GM12878 (cell line): ENCODE results near the gene VWA8. TPM values are rescaled to one million over a fixed set of nuclear protein-coding genes. Genes with fewer than 3 reads are reported as not detected.

Source experiments
- ATAC-seq: fragments of 200-7000 bp; cut with Tn5 transposase; 3 replicates; pipeline ENCODE4 v1.9.1; 2020; ENCODE audit warnings: mild to moderate bottlenecking, moderate library complexity
- BruUV-seq: library from RNA; stranded (reverse); fragments of 400-500 nt; replicated peaks from 2 replicates; lab custom pipeline; 2021; lab: Mats Ljungman, UMichigan
- CTCF ChIA-PET: fragments of 300-600 bp; sonication (Branson Sonifier 250); formaldehyde crosslinking; extraction: SDS; loops from one replicate; lab custom pipeline; 2021; ENCODE audit warnings: inconsistent platforms; lab: Yijun Ruan, JAX
- POLR2A ChIA-PET: fragments of 350-600 bp; formaldehyde crosslinking; extraction: SDS; loops from one replicate; lab custom pipeline; 2021; ENCODE audit warnings: inconsistent platforms; lab: Charles Lee
- RAD21 ChIA-PET: fragments of 300-600 bp; sonication (Branson Sonifier 250); formaldehyde crosslinking; loops from one replicate; lab custom pipeline; 2023; ENCODE audit warnings: antibody characterized with exemption; ENCODE audit not compliant: unreplicated experiment; lab: Charles Lee
- SMC1A ChIA-PET: fragments of 300-600 bp; sonication (Branson Sonifier 250); formaldehyde crosslinking; loops from one replicate; lab custom pipeline; 2023; ENCODE audit not compliant: unreplicated experiment, uncharacterized antibody; lab: Charles Lee
- DNase-seq: peaks from one replicate; pipeline ENCODE4 v3.0.0-alpha.2; 2011; ENCODE audit warnings: low read depth, low spot score
- FAIRE-seq: peaks from 3 replicates; lab custom pipeline; 2011; peaks lifted over from hg19 to GRCh38; lab: Jason Lieb, UNC
- H2AFZ ChIP-seq: 2 replicates; pipeline ENCODE4 v1.6.0; 2011; ENCODE audit warnings: low read depth, low read length, control low read depth; ENCODE audit not compliant: control insufficient read depth
- H3K27ac ChIP-seq: 2 replicates; pipeline ENCODE4 v1.5.1; 2011; ENCODE audit warnings: control low read depth; ENCODE audit not compliant: control insufficient read depth, insufficient read depth
- H3K27me3 ChIP-seq, 2 experiments: replicated peaks in 1 of 2; 2 replicates each; pipeline versions ENCODE4 v1.6.0 to v1.6.1; 2011; ENCODE audit warnings: low read length in 1 of 2; ENCODE audit not compliant: control insufficient read depth in 2 of 2, insufficient read depth in 2 of 2
- H3K36me3 ChIP-seq, 2 experiments: 2 replicates each; pipeline ENCODE4 v1.5.1; 2011; ENCODE audit warnings: low read length in 1 of 2; ENCODE audit not compliant: control insufficient read depth in 2 of 2, insufficient read depth in 2 of 2
- H3K4me1 ChIP-seq: 2 replicates; pipeline ENCODE4 v1.6.1; 2011; ENCODE audit warnings: mild to moderate bottlenecking, low read length, moderate library complexity, mixed read lengths; ENCODE audit not compliant: control insufficient read depth, insufficient read depth
- H3K4me2 ChIP-seq: 2 replicates; pipeline ENCODE4 v1.6.0; 2011; ENCODE audit warnings: control low read depth; ENCODE audit not compliant: control insufficient read depth, insufficient read depth
- H3K4me3 ChIP-seq: fragments of 200-600 bp; sonication (generic); 2 replicates; pipeline ENCODE4 v1.5.1; 2016
- H3K79me2 ChIP-seq: 2 replicates; pipeline ENCODE4 v1.6.0; 2011; ENCODE audit warnings: low read length; ENCODE audit not compliant: control insufficient read depth, insufficient read depth
- H3K9ac ChIP-seq: 2 replicates; pipeline ENCODE4 v1.8.0; 2011; ENCODE audit warnings: low read length, control low read depth, mixed read lengths; ENCODE audit not compliant: control insufficient read depth, insufficient read depth
- H3K9me3 ChIP-seq: replicated peaks from 3 replicates; pipeline ENCODE4 v1.5.1; 2011; ENCODE audit warnings: mild to moderate bottlenecking, low read length; ENCODE audit not compliant: control insufficient read depth, insufficient read depth
- H4K20me1 ChIP-seq: 2 replicates; pipeline ENCODE4 v1.6.0; 2011; ENCODE audit not compliant: control insufficient read depth, insufficient read depth
- BACH1 ChIP-seq: fragments of 450-650 bp; IDR thresholded peaks from 2 replicates; pipeline ENCODE4 v1.6.1; 2017; ENCODE audit warnings: mild to moderate bottlenecking, borderline replicate concordance
- CBX5 ChIP-seq: sonication (generic); IDR thresholded peaks from 2 replicates; pipeline ENCODE4 v1.6.1; 2016; ENCODE audit warnings: low read depth, moderate library complexity, mild to moderate bottlenecking, inconsistent platforms
- CHD2 ChIP-seq: IDR thresholded peaks from 2 replicates; pipeline ENCODE4 v1.6.1; 2011; ENCODE audit warnings: low read depth, low read length, improper control_type of control experiment, borderline replicate concordance
- CTCF ChIP-seq, 3 experiments: IDR thresholded peaks in 2 of 3; conservative IDR thresholded peaks in 1 of 3; 2 replicates each; pipeline ENCODE4 v1.5.1; 2011; ENCODE audit warnings: low read depth in 3 of 3, low read length in 3 of 3, mild to moderate bottlenecking in 3 of 3, control low read depth in 2 of 3, moderate library complexity in 2 of 3, inconsistent platforms in 1 of 3, mixed read lengths in 1 of 3; ENCODE audit not compliant: control insufficient read depth in 2 of 3, insufficient read depth in 1 of 3; ENCODE audit errors: extremely low read depth in 1 of 3
- EZH2 ChIP-seq: IDR thresholded peaks from 2 replicates; pipeline ENCODE4 v1.6.1; 2012; ENCODE audit warnings: low read depth, mild to moderate bottlenecking, control low read depth, inconsistent platforms, low read length, borderline replicate concordance; ENCODE audit not compliant: control insufficient read depth
- GATAD2B ChIP-seq: fragments of 450-650 bp; conservative IDR thresholded peaks from 2 replicates; pipeline ENCODE4 v1.6.1; 2017; ENCODE audit warnings: low read depth, mild to moderate bottlenecking, moderate library complexity
- HCFC1 ChIP-seq: fragments of 150-350 bp; IDR thresholded peaks from 2 replicates; pipeline ENCODE4 v1.6.1; 2014; ENCODE audit warnings: low read length
- JUNB ChIP-seq: IDR thresholded peaks from 2 replicates; pipeline ENCODE4 v1.6.1; 2016; ENCODE audit warnings: antibody characterized with exemption, mild to moderate bottlenecking
- LARP7 ChIP-seq: fragments of 450-650 bp; IDR thresholded peaks from 2 replicates; pipeline ENCODE4 v1.6.1; 2017; ENCODE audit warnings: mild to moderate bottlenecking
- MEF2A ChIP-seq: IDR thresholded peaks from 2 replicates; pipeline ENCODE4 v1.6.1; 2011; ENCODE audit warnings: low read depth, mild to moderate bottlenecking, low read length, moderate library complexity; ENCODE audit not compliant: insufficient read depth
- MTA2 ChIP-seq: fragments of 450-650 bp; IDR thresholded peaks from 2 replicates; pipeline ENCODE4 v1.6.1; 2016; ENCODE audit warnings: low read depth, mild to moderate bottlenecking, moderate library complexity
- NBN ChIP-seq: fragments of 450-650 bp; IDR thresholded peaks from 2 replicates; pipeline ENCODE4 v1.6.1; 2016
- NKRF ChIP-seq: fragments of 450-650 bp; conservative IDR thresholded peaks from 2 replicates; pipeline ENCODE4 v1.6.1; 2017; ENCODE audit warnings: mild to moderate bottlenecking, moderate library complexity
- NR2F1 ChIP-seq: fragments of 450-650 bp; conservative IDR thresholded peaks from 2 replicates; pipeline ENCODE4 v1.6.1; 2017; ENCODE audit warnings: mild to moderate bottlenecking
- POLR2AphosphoS5 ChIP-seq: IDR thresholded peaks from 2 replicates; pipeline ENCODE4 v1.6.1; 2011; ENCODE audit warnings: mild to moderate bottlenecking, low read length, inconsistent platforms
- RBBP5 ChIP-seq: fragments of 200-600 bp; sonication (generic); conservative IDR thresholded peaks from 2 replicates; pipeline ENCODE4 v1.6.1; 2016
- STAT3 ChIP-seq: IDR thresholded peaks from 2 replicates; pipeline ENCODE4 v1.6.1; 2011; ENCODE audit warnings: low read depth, low read length, improper control_type of control experiment
- ZNF207 ChIP-seq: fragments of 450-650 bp; IDR thresholded peaks from 2 replicates; pipeline ENCODE4 v1.6.1; 2014; ENCODE audit warnings: antibody characterized with exemption, mild to moderate bottlenecking, borderline replicate concordance
- ZNF384 ChIP-seq: IDR thresholded peaks from 2 replicates; pipeline ENCODE4 v1.6.1; 2012; ENCODE audit warnings: low read depth, mild to moderate bottlenecking, low read length, improper control_type of control experiment, borderline replicate concordance
- WGBS: methylation state at CpG from one replicate; pipeline ENCODE4 v1.1.6; 2016; ENCODE audit warnings: low lambda C conversion rate; ENCODE audit not compliant: insufficient replicate concordance, insufficient coverage; ENCODE audit errors: missing lambda C conversion rate; 5-methylcytosine and 5-hydroxymethylcytosine counted together
- in situ Hi-C: fragments of 300-500 bp; cut with MboI; formaldehyde crosslinking; loops from 9 replicates; pipeline ENCODE4 v1.14.3; 2018; ENCODE audit warnings: mixed read lengths
- intact Hi-C: fragments of 100-400 bp; cut with micrococcal nuclease; formaldehyde crosslinking; loops from one replicate; pipeline ENCODE4 v1.14.2; 2022; ENCODE audit not compliant: unreplicated experiment
- polyA plus RNA-seq, 11 experiments: library from polyadenylated mRNA; depleted of rRNA in 4 of 11; unstranded in 6 of 11; stranded (reverse) in 5 of 11; fragments of >200 nt; fragmentation: Nextera tagmentation in 4 of 11; fragmentation: Illumina TruSeq in 1 of 11; extraction: Ambion mirVana in 4 of 11; extraction: Trizol in 1 of 11; gene quantifications; 1 replicate in 1 of 11; 2 replicates in 10 of 11; pipeline versions ENCODE4 v1.2.1 to v1.2.3, GENCODE V29; 2011 to 2016; ENCODE audit warnings: inconsistent platforms in 2 of 11, missing spikeins in 2 of 11, low read depth in 1 of 11
- total RNA-seq, 4 experiments: library from RNA; depleted of rRNA in 3 of 4; stranded (reverse); fragments of >200 nt in 3 of 4; fragmentation: Illumina TruSeq in 1 of 4; extraction: Trizol in 1 of 4; gene quantifications; 2 replicates each; pipeline versions ENCODE4 v1.2.1 to v1.2.3, GENCODE V29; 2013 to 2021

Gene VWA8
- total and polyA plus RNA-seq, 10 of the 15 experiments (the other 5 are each of a cell fraction or from before 2014, with no cell fraction given): 3.0 to 21.8 (median 13.5) TPM

GRCh38 chr13:41985788-41986508, 25.0 kb upstream of the VWA8 start:
- Histone ChIP-seq H2AFZ (no peak overlapping the region), H3K79me2 (no peaks in the 10 kb centered on the region), H3K27ac (no peak overlapping the region), H4K20me1 (no peaks in the 10 kb centered on the region), H3K9me3 (no peaks in the 10 kb centered on the region), H3K4me3 (no peak overlapping the region), H3K36me3 (no peaks in the 10 kb centered on the region), H3K9ac (no peak overlapping the region), H3K4me2 (no peak overlapping the region), H3K27me3 (no peaks in the 10 kb centered on the region; a peak in 1 of 4 replicates), H3K4me1 (no peaks in the 10 kb centered on the region)
- FAIRE-seq: no peak
- intact Hi-C loops (no loop called here), in situ Hi-C loops (no loop called here)
- ChIA-PET SMC1A (no interaction called here), CTCF (interaction anchor here (1.2 kb wide), 1 partner anchor 8 kb away, joined by 3 read pairs; no protein-coding TSS in a partner anchor), RAD21 (no interaction called here), POLR2A (interaction anchor here (0.6 kb wide), 1 partner anchor 41 kb away, joined by 3 read pairs; no protein-coding TSS in a partner anchor)
- no TSS peak for BruUV-seq
- 29% methylated on average over 2 of the region's 2 CpGs for whole genome bisulfite sequencing
- no peak for ATAC-seq
- TF ChIP-seq HCFC1: no peak
- no peak for TF ChIP-seq LARP7
- no peak for TF ChIP-seq NKRF
- no peak for TF ChIP-seq CHD2
- no peak for TF ChIP-seq NR2F1
- no peak for TF ChIP-seq MEF2A
- no peak for TF ChIP-seq STAT3
- no peak for TF ChIP-seq MTA2
- TF ChIP-seq JUNB: no peak
- TF ChIP-seq NBN: no peak
- TF ChIP-seq RBBP5: no peak
- TF ChIP-seq GATAD2B: no peak
- TF ChIP-seq POLR2AphosphoS5: no peak
- no peak for TF ChIP-seq CBX5
- TF ChIP-seq ZNF207: no peak
- TF ChIP-seq EZH2: no peak
- TF ChIP-seq CTCF (IDR thresholded peaks at IDR 0.05 in 2 of 3, conservative IDR thresholded peaks at IDR 0.05 in 1 of 3; ENCODE audit: control insufficient read depth in 2 of 3, extremely low read depth in 1 of 3, insufficient read depth in 1 of 3, low read depth in 3 of 3, low read length in 3 of 3): no peak
- no peak for TF ChIP-seq BACH1
- TF ChIP-seq ZNF384: no peak
- no peak for DNase-seq
